HUES48 (cell line): ENCODE results near the gene MRC1.

Source experiments
- H3K27ac ChIP-seq: one replicate; pipeline ENCODE4 v1.7.0; 2013; ENCODE audit warnings: low read depth, low read length, inconsistent platforms
- H3K27me3 ChIP-seq: 2 replicates; pipeline ENCODE4 v1.6.1; 2013; ENCODE audit warnings: mild to moderate bottlenecking, low read length; ENCODE audit not compliant: control insufficient read depth, insufficient read depth
- H3K36me3 ChIP-seq: 2 replicates; pipeline ENCODE4 v1.6.1; 2013; ENCODE audit warnings: low read length; ENCODE audit not compliant: control insufficient read depth, insufficient read depth
- H3K4me1 ChIP-seq: 2 replicates; pipeline ENCODE4 v1.6.1; 2013; ENCODE audit warnings: mild to moderate bottlenecking, low read length; ENCODE audit not compliant: control insufficient read depth, insufficient read depth
- H3K4me3 ChIP-seq: 2 replicates; pipeline ENCODE4 v1.5.1; 2013; ENCODE audit warnings: mild to moderate bottlenecking, low read depth, low read length
- H3K9ac ChIP-seq: 2 replicates; pipeline ENCODE4 v1.6.1; 2013; ENCODE audit warnings: mild to moderate bottlenecking, low read depth, low read length, moderate library complexity
- H3K9me3 ChIP-seq: 2 replicates; pipeline ENCODE4 v1.6.1; 2013; ENCODE audit warnings: low read length; ENCODE audit not compliant: control insufficient read depth, insufficient read depth

The MRC1 gene

GRCh38 chr10:17847585-17848296 lies 38.6 kb downstream of the MRC1 start:
- Histone ChIP-seq H3K4me1 (0 out of 2 replicates have a peak, but pooled peaks cover 3% of the 10 kb centered on the region), H3K9ac (no peak overlapping the region)

GRCh38 chr10:17848646-17849045 lies 39.5 kb downstream of the MRC1 start:
- H3K9ac ChIP-seq: no peak overlapping the region

More at GRCh38 chr10:17847585-17848296, 38.6 kb downstream of the MRC1 start:
- Histone ChIP-seq H3K36me3 (no peaks in the 10 kb centered on the region), H3K9me3 (no peaks in the 10 kb centered on the region), H3K27me3 (no peaks in the 10 kb centered on the region), H3K27ac (no peak overlapping the region), H3K4me3 (no peak overlapping the region)

GRCh38 chr10:17850501-17850900 lies 41.4 kb downstream of the MRC1 start:
- H3K9ac ChIP-seq: no peak overlapping the region
- no peaks in the 10 kb centered on the region for H3K36me3 ChIP-seq
- no peak overlapping the region for H3K4me3 ChIP-seq
- H3K4me1 ChIP-seq: 0 out of 2 replicates have a peak, but pooled peaks cover 3% of the 10 kb centered on the region
- H3K27me3 ChIP-seq: no peaks in the 10 kb centered on the region
- H3K27ac ChIP-seq: no peak overlapping the region
- no peaks in the 10 kb centered on the region for H3K9me3 ChIP-seq

More at GRCh38 chr10:17848646-17849045, 39.5 kb downstream of the MRC1 start:
- Histone ChIP-seq H3K36me3 (no peaks in the 10 kb centered on the region), H3K4me1 (0 out of 2 replicates have a peak, but pooled peaks cover 3% of the 10 kb centered on the region), H3K27me3 (no peaks in the 10 kb centered on the region), H3K9me3 (no peaks in the 10 kb centered on the region), H3K27ac (no peak overlapping the region), H3K4me3 (no peak overlapping the region)

GRCh38 chr10:17851611-17852010 lies 42.5 kb downstream of the MRC1 start:
- H3K4me1 ChIP-seq: 0 out of 2 replicates have a peak, but pooled peaks cover 3% of the 10 kb centered on the region
- H3K36me3 ChIP-seq: no peaks in the 10 kb centered on the region

GRCh38 chr10:17854044-17854652 lies 45.0 kb downstream of the MRC1 start:
- H3K4me1 ChIP-seq: 0 out of 2 replicates have a peak, but pooled peaks cover 3% of the 10 kb centered on the region
- no peak overlapping the region for H3K9ac ChIP-seq
- H3K4me3 ChIP-seq: no peak overlapping the region
- no peaks in the 10 kb centered on the region for H3K27me3 ChIP-seq
- no peaks in the 10 kb centered on the region for H3K9me3 ChIP-seq
- H3K36me3 ChIP-seq: no peaks in the 10 kb centered on the region
- H3K27ac ChIP-seq: no peak overlapping the region

More at GRCh38 chr10:17851611-17852010, 42.5 kb downstream of the MRC1 start:
- H3K27ac ChIP-seq: no peak overlapping the region
- no peak overlapping the region for H3K9ac ChIP-seq
- no peaks in the 10 kb centered on the region for H3K27me3 ChIP-seq
- H3K9me3 ChIP-seq: no peaks in the 10 kb centered on the region
- H3K4me3 ChIP-seq: no peak overlapping the region

- no peak overlapping the region for H3K9ac ChIP-seq
- H3K36me3 ChIP-seq: no peaks in the 10 kb centered on the region
- H3K4me1 ChIP-seq: no peaks in the 10 kb centered on the region
- H3K27ac ChIP-seq: no peak overlapping the region
- no peaks in the 10 kb centered on the region for H3K27me3 ChIP-seq
- no peak overlapping the region for H3K4me3 ChIP-seq
- no peaks in the 10 kb centered on the region for H3K9me3 ChIP-seq
Measured at GRCh38 chr10:17857040-17857439, 47.9 kb downstream of the MRC1 start.

GRCh38 chr10:17859492-17860156 lies 50.5 kb downstream of the MRC1 start:
- Histone ChIP-seq H3K4me1 (no peaks in the 10 kb centered on the region), H3K9ac (no peak overlapping the region), H3K27ac (no peak overlapping the region), H3K36me3 (no peaks in the 10 kb centered on the region), H3K27me3 (no peaks in the 10 kb centered on the region), H3K9me3 (no peaks in the 10 kb centered on the region), H3K4me3 (no peak overlapping the region)

- no peaks in the 10 kb centered on the region for H3K27me3 ChIP-seq
Measured at GRCh38 chr10:17861760-17862159, 52.6 kb downstream of the MRC1 start.

GRCh38 chr10:17865351-17865750 lies 56.2 kb downstream of the MRC1 start:
- Histone ChIP-seq H3K9ac (no peak overlapping the region), H3K36me3 (no peaks in the 10 kb centered on the region), H3K27ac (no peak overlapping the region), H3K27me3 (no peaks in the 10 kb centered on the region), H3K9me3 (no peaks in the 10 kb centered on the region), H3K4me1 (no peaks in the 10 kb centered on the region), H3K4me3 (no peak overlapping the region)

More at GRCh38 chr10:17861760-17862159, 52.6 kb downstream of the MRC1 start:
- no peak overlapping the region for H3K4me3 ChIP-seq
- no peaks in the 10 kb centered on the region for H3K36me3 ChIP-seq
- no peak overlapping the region for H3K27ac ChIP-seq
- H3K9me3 ChIP-seq: no peaks in the 10 kb centered on the region
- no peaks in the 10 kb centered on the region for H3K4me1 ChIP-seq
- H3K9ac ChIP-seq: no peak overlapping the region

- no peaks in the 10 kb centered on the region for H3K36me3 ChIP-seq
- no peak overlapping the region for H3K9ac ChIP-seq
- H3K27me3 ChIP-seq: no peaks in the 10 kb centered on the region
- no peak overlapping the region for H3K4me3 ChIP-seq
- no peaks in the 10 kb centered on the region for H3K9me3 ChIP-seq
- no peaks in the 10 kb centered on the region for H3K4me1 ChIP-seq
- no peak overlapping the region for H3K27ac ChIP-seq
Measured at GRCh38 chr10:17866346-17866745, 57.2 kb downstream of the MRC1 start.

GRCh38 chr10:17867056-17867455 lies 57.9 kb downstream of the MRC1 start:
- no peak overlapping the region for H3K27ac ChIP-seq
- H3K9me3 ChIP-seq: no peaks in the 10 kb centered on the region
- H3K27me3 ChIP-seq: no peaks in the 10 kb centered on the region
- H3K36me3 ChIP-seq: no peaks in the 10 kb centered on the region
- no peak overlapping the region for H3K9ac ChIP-seq
- H3K4me1 ChIP-seq: no peaks in the 10 kb centered on the region
- no peak overlapping the region for H3K4me3 ChIP-seq
